PC-9 (cell line): ENCODE results near the gene USP54.

Source experiments
- CTCF ChIP-seq: fragments of 200-600 bp; sonication (generic); conservative IDR thresholded peaks from 2 replicates; pipeline ENCODE4 v1.6.1; 2017; ENCODE audit warnings: mixed run types, antibody characterized with exemption, mild to moderate bottlenecking, moderate library complexity
- EZH2 ChIP-seq: fragments of 200-600 bp; sonication (generic); IDR thresholded peaks from 2 replicates; pipeline ENCODE4 v1.8.0; 2017; ENCODE audit warnings: antibody characterized with exemption, low read depth

- TF ChIP-seq CTCF (no peak), EZH2 (no peak)
Measured at GRCh38 chr10:73494213-73494612, 96.9 kb downstream of the USP54 start.
